Measurements from ENCODE around the gene ADGRA3. TPM values are rescaled to one million over a fixed set of nuclear protein-coding genes. Genes with fewer than 3 reads are reported as not detected.

ADGRA3 gene
- total RNA-seq, 4 donors from 2014 or later: 17.8 to 48.8 (median 32.4) TPM

DNA sequence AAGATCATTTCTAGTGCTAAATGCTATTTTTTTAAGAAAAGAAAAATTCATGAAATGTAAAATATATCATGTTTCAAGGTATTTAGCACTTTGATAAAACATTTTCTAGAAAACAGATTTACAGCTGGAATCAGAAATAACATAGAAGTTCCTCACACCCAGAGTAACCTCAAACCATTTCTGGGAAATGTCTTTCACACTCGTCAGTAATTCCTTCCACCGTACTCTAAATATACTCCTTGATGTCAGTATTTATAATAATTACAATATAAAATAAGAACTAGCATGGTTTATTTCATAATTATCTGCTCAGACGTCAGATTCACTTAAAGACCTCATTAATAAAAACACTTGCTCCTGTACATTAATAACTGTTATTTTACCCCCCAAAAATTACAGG, 103.9 kb downstream of the ADGRA3 start:
- no peaks in the 10 kb centered on the region for H3K4me1 ChIP-seq
- no peaks in the 10 kb centered on the region for H3K9me3 ChIP-seq
- no peak for ATAC-seq
- H3K36me3 ChIP-seq: peaks cover 0 to 9% of the 10 kb centered on the region in 2 donors
- no peaks in the 10 kb centered on the region for H3K27me3 ChIP-seq
- WGBS, 2 donors (ENCODE audit: low coverage in 1 of 2): 45 to 48% methylated on average over 3 of the region's 3 CpGs
- no peak overlapping the region for H3K4me3 ChIP-seq
- TF ChIP-seq POLR2AphosphoS5 (IDR thresholded peaks at IDR 0.05): no peak
- no peak for TF ChIP-seq EP300 (IDR thresholded peaks at IDR 0.05)
- TF ChIP-seq POLR2A (IDR thresholded peaks at IDR 0.05): no peak
- no peak for TF ChIP-seq CTCF (IDR thresholded peaks at IDR 0.05)
- no peak overlapping the region for H3K27ac ChIP-seq

GRCh38 chr4:22410645-22411247, 105.1 kb downstream of the ADGRA3 start:
- Histone ChIP-seq H3K9me3 (no peaks in the 10 kb centered on the region), H3K4me1 (no peaks in the 10 kb centered on the region), H3K27me3 (no peaks in the 10 kb centered on the region), H3K4me3 (no peak overlapping the region), H3K27ac (no peak overlapping the region), H3K36me3 (peaks cover 0 to 22% of the 10 kb centered on the region in 2 donors)
- 88 to 90% methylated on average over 1 of the region's 1 CpG for WGBS, 2 donors (ENCODE audit: low coverage in 1 of 2)
- TF ChIP-seq CTCF (IDR thresholded peaks at IDR 0.05) (peak; percentile 43 to 63 (median 46)), EP300 (IDR thresholded peaks at IDR 0.05) (no peak), POLR2A (IDR thresholded peaks at IDR 0.05) (no peak), POLR2AphosphoS5 (IDR thresholded peaks at IDR 0.05) (no peak)
- no peak for ATAC-seq

DNA sequence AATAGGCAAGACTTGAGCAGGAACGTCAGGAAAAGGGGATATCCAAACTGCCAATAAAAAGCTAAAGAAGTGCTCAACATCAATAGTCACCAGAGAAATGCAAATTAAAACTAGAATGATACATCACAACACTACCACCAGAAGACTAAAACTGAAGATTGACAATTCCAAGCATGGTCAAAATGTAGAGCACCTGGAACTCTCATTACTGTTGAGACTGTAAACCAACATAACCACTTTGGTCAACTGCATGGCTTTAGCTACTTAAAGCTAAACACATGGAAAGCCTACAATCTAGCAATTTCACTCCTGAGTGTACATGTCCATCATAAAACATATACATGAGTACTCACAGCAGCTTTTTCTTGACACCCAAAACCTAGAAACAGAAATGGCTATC, 107.4 kb downstream of the ADGRA3 start:
- TF ChIP-seq POLR2AphosphoS5 (IDR thresholded peaks at IDR 0.05): no peak
- no peak for TF ChIP-seq POLR2A (IDR thresholded peaks at IDR 0.05)
- no peak for TF ChIP-seq CTCF (IDR thresholded peaks at IDR 0.05)
- no peak for TF ChIP-seq EP300 (IDR thresholded peaks at IDR 0.05)
- ATAC-seq: no peak

DNA sequence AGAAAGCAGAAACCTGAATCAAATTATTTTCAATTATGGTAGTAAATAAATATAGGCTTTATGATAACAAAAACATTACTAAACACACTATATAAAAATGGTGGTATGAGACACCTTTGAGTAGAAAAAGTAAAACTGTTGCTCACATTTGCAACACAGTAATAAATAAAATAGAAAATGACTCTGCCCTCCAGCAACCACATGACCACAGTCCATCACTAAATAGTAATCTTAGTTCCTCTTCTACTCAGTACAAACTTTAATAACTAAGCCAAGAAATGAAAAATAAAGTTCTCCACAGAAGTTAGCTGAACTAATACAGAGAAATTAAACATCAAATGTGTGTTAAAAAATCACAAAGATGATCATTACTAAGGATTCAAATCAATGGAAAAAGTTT, 108.5 kb downstream of the ADGRA3 start:
- no peak overlapping the region for H3K27ac ChIP-seq
- H3K4me1 ChIP-seq: no peaks in the 10 kb centered on the region
- H3K36me3 ChIP-seq: peaks cover 0 to 27% of the 10 kb centered on the region in 2 donors
- no peaks in the 10 kb centered on the region for H3K9me3 ChIP-seq
- H3K27me3 ChIP-seq: no peaks in the 10 kb centered on the region
- TF ChIP-seq EP300 (IDR thresholded peaks at IDR 0.05) (no peak), POLR2A (IDR thresholded peaks at IDR 0.05) (no peak), CTCF (IDR thresholded peaks at IDR 0.05) (no peak), POLR2AphosphoS5 (IDR thresholded peaks at IDR 0.05) (no peak)
- ATAC-seq: no peak
- no peak overlapping the region for H3K4me3 ChIP-seq

More for the DNA sequence above, 107.4 kb downstream of the ADGRA3 start:
- H3K36me3 ChIP-seq: peaks cover 0 to 23% of the 10 kb centered on the region in 2 donors
- H3K27me3 ChIP-seq: no peaks in the 10 kb centered on the region
- H3K27ac ChIP-seq: no peak overlapping the region
- no peak overlapping the region for H3K4me3 ChIP-seq
- H3K4me1 ChIP-seq: no peaks in the 10 kb centered on the region
- H3K9me3 ChIP-seq: no peaks in the 10 kb centered on the region
- 29 to 38% methylated on average over 1 of the region's 1 CpG for whole genome bisulfite sequencing, 2 donors (ENCODE audit: low coverage in 1 of 2)

DNA sequence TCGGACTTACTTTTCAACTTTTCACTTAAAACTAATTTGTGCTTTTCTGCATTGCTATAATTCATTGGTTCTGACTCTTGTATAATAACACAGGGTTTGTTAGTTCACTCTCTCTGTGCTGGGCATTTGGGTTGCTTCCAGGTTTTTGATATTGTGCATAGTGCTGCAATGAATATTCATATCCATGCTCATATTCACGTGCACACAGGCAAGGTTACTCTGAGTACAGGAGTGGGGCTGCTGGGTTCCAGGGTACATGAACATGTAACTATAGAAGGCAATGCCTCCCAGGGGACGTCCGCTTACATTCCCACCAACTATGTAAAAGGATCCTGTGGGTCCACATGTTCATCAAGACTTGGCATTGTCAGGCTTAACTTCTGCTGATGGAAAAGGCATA, 117.2 kb downstream of the ADGRA3 start:
- no peak overlapping the region for H3K27ac ChIP-seq
- WGBS, 2 donors (ENCODE audit: low coverage in 1 of 2): 92 to 100% methylated on average over 3 of the region's 4 CpGs
- no peak for ATAC-seq
- no peak overlapping the region for H3K4me3 ChIP-seq
- TF ChIP-seq CTCF (IDR thresholded peaks at IDR 0.05) (no peak), POLR2A (IDR thresholded peaks at IDR 0.05) (no peak), EP300 (IDR thresholded peaks at IDR 0.05) (no peak), POLR2AphosphoS5 (IDR thresholded peaks at IDR 0.05) (no peak)
- H3K27me3 ChIP-seq: no peaks in the 10 kb centered on the region
- no peaks in the 10 kb centered on the region for H3K9me3 ChIP-seq
- H3K36me3 ChIP-seq: peaks cover 0 to 46% of the 10 kb centered on the region in 2 donors
- no peaks in the 10 kb centered on the region for H3K4me1 ChIP-seq
